K562 (cell line): ENCODE data around the gene CD22. TPM values are rescaled to one million over a fixed set of nuclear protein-coding genes. Genes with fewer than 3 reads are reported as not detected.

ENCODE experiments used
- ATAC-seq: fragments of 200-7000 bp; cut with Tn5 transposase; 3 replicates; pipeline ENCODE4 v1.9.1; 2020; ENCODE audit warnings: moderate library complexity
- BruUV-seq: library from RNA; stranded (reverse); fragments of 400-500 nt; replicated peaks from 2 replicates; lab custom pipeline; 2021; lab: Mats Ljungman, UMichigan
- CTCF ChIA-PET: fragments of 300-600 bp; formaldehyde crosslinking; extraction: SDS; loops from one replicate; lab custom pipeline; 2021; ENCODE audit warnings: low intra/inter-chr PET ratio; lab: Yijun Ruan, JAX
- POLR2A ChIA-PET: fragments of 300-600, 350-650 bp; sonication (Branson Sonifier 250); formaldehyde crosslinking; extraction: SDS; loops from one replicate; lab custom pipeline; 2021; ENCODE audit warnings: antibody characterized with exemption, inconsistent platforms; lab: Yijun Ruan, JAX
- DNase-seq, 4 experiments: peaks; one replicate each; pipeline versions ENCODE4 v3.0.0 to v3.0.0-alpha.2; 2011 to 2018; ENCODE audit warnings: low spot score in 3 of 4, mixed read lengths in 3 of 4; ENCODE audit errors: extremely low read depth in 1 of 4
- FAIRE-seq: peaks from 2 replicates; lab custom pipeline; 2011; peaks lifted over from hg19 to GRCh38; lab: Jason Lieb, UNC
- H2AFZ ChIP-seq: 2 replicates; pipeline ENCODE4 v1.6.0; 2011; ENCODE audit warnings: low read depth, low read length, control low read depth, inconsistent platforms
- H3K27ac ChIP-seq: fragments of 200-600 bp; 3 replicates; pipeline ENCODE4 v1.8.0; 2011; ENCODE audit warnings: low read depth, mild to moderate bottlenecking, control low read depth, inconsistent platforms, low read length, moderate library complexity, mixed read lengths; ENCODE audit errors: extremely low read depth
- H3K27me3 ChIP-seq, 2 experiments: fragments of 300-600 bp in 1 of 2; 2 replicates in 1 of 2; 3 replicates in 1 of 2; pipeline versions ENCODE4 v1.6.0 to v1.8.0; 2011; ENCODE audit warnings: inconsistent platforms in 2 of 2, low read length in 2 of 2, mild to moderate bottlenecking in 1 of 2, mixed read lengths in 1 of 2, moderate library complexity in 1 of 2; ENCODE audit not compliant: control insufficient read depth in 2 of 2, insufficient read depth in 2 of 2
- H3K36me3 ChIP-seq: fragments of 300-600 bp; 3 replicates; pipeline ENCODE4 v1.8.0; 2011; ENCODE audit warnings: mild to moderate bottlenecking, low read length, inconsistent platforms; ENCODE audit not compliant: control insufficient read depth, insufficient read depth
- H3K4me1 ChIP-seq, 2 experiments: fragments of 200-600 bp in 1 of 2; replicated peaks in 1 of 2; 2 replicates in 1 of 2; 3 replicates in 1 of 2; pipeline versions ENCODE4 v1.5.1 to v1.8.0; 2011; ENCODE audit warnings: inconsistent platforms in 2 of 2, low read length in 2 of 2, mild to moderate bottlenecking in 1 of 2, mixed read lengths in 1 of 2, moderate library complexity in 1 of 2; ENCODE audit not compliant: control insufficient read depth in 2 of 2, insufficient read depth in 2 of 2
- H3K4me2 ChIP-seq: 2 replicates; pipeline ENCODE4 v1.6.1; 2011; ENCODE audit warnings: low read length, control low read depth, inconsistent platforms, mixed read lengths; ENCODE audit not compliant: insufficient read depth
- H3K4me3 ChIP-seq: fragments of 200-600 bp; sonication (generic), shearing (Covaris generic); 2 replicates; pipeline ENCODE4 v1.5.1; 2016; ENCODE audit warnings: control low read depth, inconsistent platforms
- H3K79me2 ChIP-seq: fragments of 200-600 bp; 3 replicates; pipeline ENCODE4 v1.8.0; 2011; ENCODE audit warnings: low read length, inconsistent platforms; ENCODE audit not compliant: control insufficient read depth, insufficient read depth
- H3K9ac ChIP-seq, 2 experiments: 2 replicates each; pipeline versions ENCODE4 v1.6.0 to v1.6.1; 2011; ENCODE audit warnings: low read depth in 2 of 2, low read length in 2 of 2, control low read depth in 1 of 2, inconsistent platforms in 1 of 2, mild to moderate bottlenecking in 1 of 2, mixed read lengths in 1 of 2; ENCODE audit not compliant: insufficient read depth in 1 of 2
- H3K9me1 ChIP-seq: one replicate; pipeline ENCODE4 v1.6.0; 2011; ENCODE audit warnings: inconsistent platforms, mild to moderate bottlenecking, low read length, moderate library complexity; ENCODE audit not compliant: control insufficient read depth, insufficient read depth
- H3K9me3 ChIP-seq: replicated peaks from 2 replicates; pipeline ENCODE4 v1.5.1; 2011; ENCODE audit warnings: low read depth, low read length, inconsistent platforms; ENCODE audit not compliant: control insufficient read depth, insufficient read depth
- H4K20me1 ChIP-seq: replicated peaks from 2 replicates; pipeline ENCODE4 v1.6.1; 2011; ENCODE audit warnings: low read length, inconsistent platforms, mixed read lengths; ENCODE audit not compliant: control insufficient read depth, insufficient read depth
- CHD2 ChIP-seq: IDR thresholded peaks from 2 replicates; pipeline ENCODE4 v1.6.1; 2011; ENCODE audit warnings: low read depth, low read length
- CREB5 ChIP-seq: fragments of 250-450 bp; sonication (Bioruptor Pico); IDR thresholded peaks from 2 replicates; pipeline ENCODE4 v1.5.0; 2020; ENCODE audit warnings: mild to moderate bottlenecking
- DLX4 ChIP-seq: fragments of 250-450 bp; sonication (Bioruptor Pico); IDR thresholded peaks from 2 replicates; pipeline ENCODE4 v1.6.1; 2021; ENCODE audit warnings: mild to moderate bottlenecking
- ETS1 ChIP-seq: conservative IDR thresholded peaks from 2 replicates; pipeline ENCODE4 v1.6.1; 2011; ENCODE audit warnings: low read depth, mild to moderate bottlenecking, low read length; ENCODE audit not compliant: control insufficient read depth
- FOSL1 ChIP-seq: fragments of 200-800 bp; sonication (Bioruptor generic); conservative IDR thresholded peaks from 2 replicates; pipeline ENCODE4 v1.6.1; 2016; ENCODE audit warnings: missing genetic modification characterization, missing compliant biosample characterization
- GTF2E2 ChIP-seq: fragments of 200-800 bp; sonication (Bioruptor generic); IDR thresholded peaks from 2 replicates; pipeline ENCODE4 v1.6.1; 2016; ENCODE audit warnings: missing genetic modification characterization, missing compliant biosample characterization
- KDM2B ChIP-seq: fragments of 250-450 bp; sonication (Bioruptor Pico); IDR thresholded peaks from 2 replicates; pipeline ENCODE4 v1.8.0; 2021; ENCODE audit warnings: mild to moderate bottlenecking, moderate library complexity
- MED1 ChIP-seq: sonication (generic); formaldehyde crosslinking; IDR thresholded peaks from 2 replicates; pipeline ENCODE4 v1.8.1; 2023; ENCODE audit warnings: missing genetic modification reagents, borderline replicate concordance
- NCOA4 ChIP-seq: fragments of 450-650 bp; IDR thresholded peaks from 2 replicates; pipeline ENCODE4 v1.6.1; 2018; ENCODE audit warnings: mild to moderate bottlenecking; ENCODE audit not compliant: partially characterized antibody
- POU5F1 ChIP-seq: fragments of 150-350 bp; IDR thresholded peaks from 2 replicates; pipeline ENCODE4 v1.6.1; 2014; ENCODE audit warnings: borderline replicate concordance, low read length, low read depth, mild to moderate bottlenecking; ENCODE audit not compliant: partially characterized antibody
- RB1 ChIP-seq: fragments of 450-650 bp; IDR thresholded peaks from 2 replicates; pipeline ENCODE4 v1.6.1; 2017; ENCODE audit warnings: low read depth, mild to moderate bottlenecking
- RBM14 ChIP-seq: fragments of 200-400 bp; formaldehyde crosslinking; IDR thresholded peaks from 2 replicates; pipeline ENCODE4 v1.6.1; 2018; ENCODE audit warnings: low read depth, mild to moderate bottlenecking, low read length, moderate library complexity, borderline replicate concordance; ENCODE audit not compliant: insufficient read depth
- SIN3B ChIP-seq: fragments of 450-650 bp; IDR thresholded peaks from 2 replicates; pipeline ENCODE4 v1.6.1; 2017; ENCODE audit warnings: low read depth, mild to moderate bottlenecking, moderate library complexity
- SMARCA5 ChIP-seq: fragments of 450-650 bp; IDR thresholded peaks from 2 replicates; pipeline ENCODE4 v1.6.1; 2016
- SRSF3 ChIP-seq: fragments of 200-400 bp; formaldehyde crosslinking; IDR thresholded peaks from 2 replicates; pipeline ENCODE4 v1.6.1; 2016; ENCODE audit warnings: mild to moderate bottlenecking, low read length, moderate library complexity; ENCODE audit not compliant: insufficient read depth
- ZNF253 ChIP-seq: fragments of 250-450 bp; sonication (Bioruptor Pico); conservative IDR thresholded peaks from 2 replicates; pipeline ENCODE4 v1.6.1; 2021; ENCODE audit warnings: mild to moderate bottlenecking
- ZNF445 ChIP-seq: fragments of 250-450 bp; sonication (Bioruptor Pico); IDR thresholded peaks from 2 replicates; pipeline ENCODE4 v1.4.0; 2020; ENCODE audit warnings: low read depth, mild to moderate bottlenecking, moderate library complexity
- ZNF551 ChIP-seq: fragments of 250-450 bp; sonication (Bioruptor Pico); IDR thresholded peaks from 2 replicates; pipeline ENCODE4 v1.5.0; 2021; ENCODE audit warnings: mild to moderate bottlenecking, moderate library complexity
- WGBS: fragments of 100-300 bp; shearing (Covaris generic); methylation state at CpG from one replicate; pipeline ENCODE4 v1.1.6; 2016; ENCODE audit warnings: low coverage, mixed read lengths; ENCODE audit not compliant: insufficient coverage; ENCODE audit errors: missing lambda C conversion rate; 5-methylcytosine and 5-hydroxymethylcytosine counted together
- in situ Hi-C: fragments of 300-500 bp; cut with MboI; formaldehyde crosslinking; loops from 4 replicates; pipeline ENCODE4 v1.15.0; 2018; ENCODE audit warnings: inconsistent platforms, mixed read lengths
- intact Hi-C: fragments of 100-400 bp; cut with micrococcal nuclease; formaldehyde crosslinking; loops from 2 replicates; pipeline ENCODE4 v1.14.2; 2022
- polyA plus RNA-seq, 8 experiments: library from polyadenylated mRNA; depleted of rRNA in 4 of 8; stranded (reverse) in 5 of 8; unstranded in 3 of 8; fragments of >200 nt; fragmentation: Nextera tagmentation in 2 of 8; fragmentation: Illumina TruSeq in 1 of 8; extraction: Ambion mirVana in 2 of 8; extraction: Trizol in 1 of 8; gene quantifications; 2 replicates each; pipeline versions ENCODE4 v1.2.1 to v1.2.3, GENCODE V29; 2011 to 2014; ENCODE audit warnings: inconsistent platforms in 1 of 8, missing spikeins in 1 of 8
- total RNA-seq, 7 experiments: library from RNA; depleted of rRNA in 6 of 7; stranded (reverse); fragments of >200 nt in 6 of 7; fragmentation: Illumina TruSeq in 2 of 7; extraction: Trizol in 2 of 7; gene quantifications; 2 replicates each; pipeline versions ENCODE4 v1.2.1 to v1.2.3, GENCODE V29; 2011 to 2021; ENCODE audit warnings: low replicate concordance in 1 of 7

CD22 gene
- total and polyA plus RNA-seq, 9 of the 15 experiments (the other 6 are each of a cell fraction or from before 2014, with no cell fraction given), result 0.29 to 5.0 (median 3.5) TPM

GRCh38 chr19:35381926-35382325 is 52.9 kb downstream of the CD22 start (continued):
- no peak for TF ChIP-seq FOSL1

- H3K27me3 ChIP-seq, result no peaks in the 10 kb centered on the region
- H3K9ac ChIP-seq, result no peak overlapping the region
- ATAC-seq (no peak), DNase-seq (no peak), FAIRE-seq (no peak)
- no peak overlapping the region for H3K4me3 ChIP-seq
- no TSS peak for BruUV-seq
- intact Hi-C loops, result no loop called here
- H3K4me2 ChIP-seq, result no peak overlapping the region
- no peaks in the 10 kb centered on the region for H3K9me1 ChIP-seq
- H3K4me1 ChIP-seq, result peaks cover 20 to 33% of the 10 kb centered on the region in 2 experiments; a peak in 4 of 5 replicates
- H4K20me1 ChIP-seq, result no peaks in the 10 kb centered on the region
- H3K36me3 ChIP-seq, result no peaks in the 10 kb centered on the region
- TF ChIP-seq SRSF3 (no peak), CHD2 (no peak), ZNF445 (no peak), NCOA4 (no peak), RBM14 (no peak), CREB5 (no peak), RB1 (no peak), ZNF551 (CRISPR knock-in tag) (no peak), MED1 (CRISPR knock-in tag) (no peak), DLX4 (no peak), ETS1 (no peak), POU5F1 (no peak), KDM2B (CRISPR knock-in tag) (no peak), SIN3B (no peak), ZNF253 (CRISPR knock-in tag) (no peak), GTF2E2 (tag) (no peak), SMARCA5 (no peak)
- WGBS, result 45% methylated on average over 2 of the region's 2 CpGs
- H2AFZ ChIP-seq, result no peak overlapping the region
- no peaks in the 10 kb centered on the region; the same call in none of the 2 replicates for H3K9me3 ChIP-seq
- H3K79me2 ChIP-seq, result no peaks in the 10 kb centered on the region
- CTCF ChIA-PET, result no interaction called here
- POLR2A ChIA-PET, result no interaction called here
- in situ Hi-C loops, result no loop called here
- no peak overlapping the region for H3K27ac ChIP-seq
Observed at GRCh38 chr19:35383536-35383935, 54.5 kb downstream of the CD22 start.
